ENCODE data around the gene SLC12A7. TPM values are rescaled to one million over a fixed set of nuclear protein-coding genes. Genes with fewer than 3 reads are reported as not detected.
A peak's percentile ranks its signal among the peaks of the same experiment; 100 is the strongest.

The SLC12A7 gene
- total RNA-seq, 1 experiment from 2014 or later: 30.8 TPM

GRCh38 chr5:1010641-1011046 lies 101.2 kb downstream of the SLC12A7 start:
- peaks cover 3% of the 10 kb centered on the region for H3K23me2 ChIP-seq (ENCODE audit: insufficient read length, low read depth, low read length, poor library complexity, severe bottlenecking)
- H3K18ac ChIP-seq (ENCODE audit: insufficient read length, low read depth, low read length): no peak overlapping the region
- no peak overlapping the region for H2BK5ac ChIP-seq (ENCODE audit: insufficient read length, low read length)
- no peaks in the 10 kb centered on the region for H3K79me1 ChIP-seq (ENCODE audit: insufficient read depth, low read depth, low read length, poor library complexity, severe bottlenecking)
- Mint-ChIP-seq H3K9me3 (no peaks in the 10 kb centered on the region), H3K27ac (no peak overlapping the region), H3K4me1 (peaks cover 31 to 34% of the 10 kb centered on the region in 2 experiments), H3K36me3 (ENCODE audit: insufficient read depth in 1 of 3, low read depth in 3 of 3) (no peaks in the 10 kb centered on the region; a peak in 1 of 7 replicates), H3K27me3 (ENCODE audit: low read depth) (peaks cover 50% of the 10 kb centered on the region), H3K4me3 (peak overlapping the region in 1 of 2 experiments; percentile 79; a peak in 1 of 5 replicates)
- H2BK15ac ChIP-seq (ENCODE audit: low read depth, low read length): no peak overlapping the region
- no peak overlapping the region for H2BK120ac ChIP-seq (ENCODE audit: low read depth, low read length, poor library complexity, severe bottlenecking)
- no peak overlapping the region for H3K56ac ChIP-seq (ENCODE audit: insufficient read length, low read depth, low read length)
- H2BK20ac ChIP-seq (ENCODE audit: low read depth, low read length, poor library complexity, severe bottlenecking): no peak overlapping the region
- H4K8ac ChIP-seq (replicated peaks; ENCODE audit: insufficient read length, low read depth, low read length): no peak overlapping the region
- no peak overlapping the region for H2BK12ac ChIP-seq (ENCODE audit: insufficient read length, low read depth, low read length)
- no peak overlapping the region for H3K9ac ChIP-seq (ENCODE audit: extremely low read depth, insufficient read length, low read length)
- H3K23ac ChIP-seq (ENCODE audit: insufficient read length, low read depth, low read length): no peak overlapping the region
- H4K5ac ChIP-seq (ENCODE audit: insufficient read length, low read depth, low read length): no peak overlapping the region
- WGBS (ENCODE audit: extremely low coverage, insufficient read length, low lambda C conversion rate): no CpG with 5 or more reads among the region's 13 CpGs
- H3K4me1 ChIP-seq (ENCODE audit: insufficient read depth, low read length): no peaks in the 10 kb centered on the region
- no peak overlapping the region for H2AFZ ChIP-seq (ENCODE audit: low read length)
- H3K27ac ChIP-seq (ENCODE audit: insufficient read length, low read depth, low read length): no peak overlapping the region
- no peaks in the 10 kb centered on the region for H3K79me2 ChIP-seq (ENCODE audit: insufficient read depth, low read length)
- no peak overlapping the region for H2AK5ac ChIP-seq (ENCODE audit: insufficient read length, low read length)
- TF ChIP-seq CTCF (conservative IDR thresholded peaks at IDR 0.05): no peak
- H4K20me1 ChIP-seq (ENCODE audit: control insufficient read depth, insufficient read depth, insufficient read length): no peaks in the 10 kb centered on the region
- H3K4me2 ChIP-seq (ENCODE audit: insufficient read depth, insufficient read length, low read length): no peak overlapping the region
- H3T11ph ChIP-seq (ENCODE audit: low read length): no peak overlapping the region
- DNase-seq: no peak
- H3K9me3 ChIP-seq (ENCODE audit: control insufficient read depth, low read depth, low read length): no peaks in the 10 kb centered on the region
- peaks cover 13% of the 10 kb centered on the region; the same call in 1 of the 2 replicates for H3K27me3 ChIP-seq (ENCODE audit: insufficient read depth, low read length)
- H3K14ac ChIP-seq (ENCODE audit: insufficient read depth, low read length): no peak overlapping the region
- no peak overlapping the region for H3K4ac ChIP-seq (ENCODE audit: low read depth, low read length)
- H4K91ac ChIP-seq (ENCODE audit: insufficient read length, low read depth, low read length): no peak overlapping the region

All from H9 (cell line).